SK-N-MC (cell line): ENCODE data around the gene UNK.
"Not testable (repeated sequence)": the region's sequence is repeated elsewhere in the genome, so short reads cannot be mapped to it uniquely, and the experiment has no call there.

Experiments used
- DNase-seq: peaks from one replicate; pipeline ENCODE4 v3.0.0-alpha.2; 2011; ENCODE audit warnings: low read depth, low spot score
- H3K27ac ChIP-seq: fragments of 200-600 bp; sonication (generic); 2 replicates; pipeline ENCODE4 v1.5.1; 2016; ENCODE audit warnings: mixed run types
- H3K36me3 ChIP-seq: fragments of 200-600 bp; sonication (generic); 2 replicates; pipeline ENCODE4 v1.6.1; 2017; ENCODE audit warnings: antibody characterized with exemption, low read length, mixed read lengths; ENCODE audit not compliant: insufficient read depth
- H3K4me3 ChIP-seq: fragments of 200-600 bp; sonication (generic); 2 replicates; pipeline ENCODE4 v1.5.1; 2016
- H3K9ac ChIP-seq: fragments of 200-600 bp; sonication (generic); 2 replicates; pipeline ENCODE4 v1.8.0; 2017; ENCODE audit warnings: mixed run types, mixed read lengths; ENCODE audit not compliant: insufficient read length
- H3K9me3 ChIP-seq: fragments of 200-600 bp; sonication (generic); 2 replicates; pipeline ENCODE4 v1.6.1; 2017; ENCODE audit warnings: low read depth, mild to moderate bottlenecking, antibody characterized with exemption, low read length, moderate library complexity, mixed read lengths
- EZH2 ChIP-seq: fragments of 200-600 bp; sonication (generic); IDR thresholded peaks from one replicate; pipeline ENCODE4 v1.6.1; 2017; ENCODE audit warnings: antibody characterized with exemption
- FOXP2 ChIP-seq: optimal IDR thresholded peaks from 2 replicates; pipeline ENCODE3; 2011; ENCODE audit warnings: mild to moderate bottlenecking, moderate library complexity; ENCODE audit not compliant: insufficient read depth; ENCODE audit errors: extremely low read length, control extremely low read depth
- POLR2AphosphoS5 ChIP-seq: IDR thresholded peaks from 2 replicates; pipeline ENCODE4 v1.6.1; 2012; ENCODE audit warnings: mild to moderate bottlenecking, low read depth, low read length, borderline replicate concordance

Gene UNK

GRCh38 chr17:75861927-75862317, 77.3 kb downstream of the UNK start:
- no peak overlapping the region for H3K4me3 ChIP-seq
- TF ChIP-seq EZH2, result no peak
- TF ChIP-seq POLR2AphosphoS5, result no peak
- no peak for TF ChIP-seq FOXP2

GRCh38 chr17:75864448-75864871, 79.9 kb downstream of the UNK start:
- no peaks in the 10 kb centered on the region for H3K9me3 ChIP-seq
- no peak overlapping the region for H3K9ac ChIP-seq
- no peak for DNase-seq
- no peak for TF ChIP-seq EZH2
- peak; percentile 79 for TF ChIP-seq FOXP2
- no peak for TF ChIP-seq POLR2AphosphoS5
- H3K4me3 ChIP-seq, result peak overlapping the region; percentile 52; the same call in 1 of the 2 replicates
- H3K27ac ChIP-seq, result no peak overlapping the region; the same call in 1 of the 2 replicates
- H3K36me3 ChIP-seq, result no peaks in the 10 kb centered on the region

More at GRCh38 chr17:75861927-75862317, 77.3 kb downstream of the UNK start:
- Histone ChIP-seq H3K36me3 (no peaks in the 10 kb centered on the region), H3K27ac (no peak overlapping the region), H3K9me3 (no peaks in the 10 kb centered on the region), H3K9ac (no peak overlapping the region)
- DNase-seq, result no peak

- H3K4me3 ChIP-seq, result peak overlapping the region; percentile 52; the same call in 1 of the 2 replicates
- not testable (repeated sequence) for DNase-seq, H3K36me3 ChIP-seq, H3K27ac ChIP-seq, H3K9ac ChIP-seq, H3K9me3 ChIP-seq
These were observed 80.3 kb downstream of the UNK start for GRCh38 chr17:75864887-75865286.

- DNase-seq, H3K4me3 ChIP-seq, H3K9ac ChIP-seq, H3K36me3 ChIP-seq, H3K9me3 ChIP-seq, H3K27ac ChIP-seq: not testable (repeated sequence)
These were observed 81.0 kb downstream of the UNK start for GRCh38 chr17:75865404-75866188.

GRCh38 chr17:75868730-75869281, 84.2 kb downstream of the UNK start:
- not testable (repeated sequence) for H3K4me3 ChIP-seq, H3K9ac ChIP-seq, H3K9me3 ChIP-seq, H3K36me3 ChIP-seq, DNase-seq, H3K27ac ChIP-seq

GRCh38 chr17:75869282-75870141, 84.9 kb downstream of the UNK start:
- no peak for DNase-seq
- no peak for TF ChIP-seq FOXP2
- TF ChIP-seq EZH2, result no peak
- no peak overlapping the region for H3K9ac ChIP-seq
- H3K27ac ChIP-seq, result no peak overlapping the region
- H3K4me3 ChIP-seq, result no peak overlapping the region
- no peaks in the 10 kb centered on the region for H3K9me3 ChIP-seq
- H3K36me3 ChIP-seq, result no peaks in the 10 kb centered on the region

GRCh38 chr17:75870228-75870627, 85.6 kb downstream of the UNK start:
- H3K9ac ChIP-seq, H3K27ac ChIP-seq, H3K9me3 ChIP-seq, H3K36me3 ChIP-seq, H3K4me3 ChIP-seq, DNase-seq: not testable (repeated sequence)

GRCh38 chr17:75872434-75873351, 88.1 kb downstream of the UNK start:
- H3K36me3 ChIP-seq, result no peaks in the 10 kb centered on the region
- no peaks in the 10 kb centered on the region for H3K9me3 ChIP-seq
- H3K27ac ChIP-seq, result no peak overlapping the region
- H3K9ac ChIP-seq, result no peak overlapping the region
- no peak overlapping the region for H3K4me3 ChIP-seq
- TF ChIP-seq FOXP2 (no peak), POLR2AphosphoS5 (no peak), EZH2 (no peak)
- no peak for DNase-seq
